ENCODE measurements around the gene PCBP3.

DNA sequence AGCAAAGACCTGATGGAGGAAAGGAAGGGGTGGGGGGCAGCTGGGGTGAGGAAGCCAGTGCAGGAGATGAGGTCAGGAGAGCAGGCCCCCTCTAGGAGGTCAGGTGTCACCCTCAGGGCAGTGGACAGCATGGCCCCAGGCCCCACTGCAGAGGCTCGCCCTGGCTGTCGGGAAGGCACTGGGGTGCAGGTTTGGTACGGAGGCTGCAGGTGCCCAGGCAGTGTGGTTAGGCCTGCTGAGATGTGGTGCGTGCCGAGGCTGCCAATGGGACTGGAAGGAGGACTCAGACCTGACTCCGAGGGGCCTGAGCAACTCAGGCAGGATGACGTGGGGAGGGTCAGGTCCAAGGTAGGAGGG is 82.3 kb downstream of the PCBP3 start:
- TF ChIP-seq, protein P1, sequence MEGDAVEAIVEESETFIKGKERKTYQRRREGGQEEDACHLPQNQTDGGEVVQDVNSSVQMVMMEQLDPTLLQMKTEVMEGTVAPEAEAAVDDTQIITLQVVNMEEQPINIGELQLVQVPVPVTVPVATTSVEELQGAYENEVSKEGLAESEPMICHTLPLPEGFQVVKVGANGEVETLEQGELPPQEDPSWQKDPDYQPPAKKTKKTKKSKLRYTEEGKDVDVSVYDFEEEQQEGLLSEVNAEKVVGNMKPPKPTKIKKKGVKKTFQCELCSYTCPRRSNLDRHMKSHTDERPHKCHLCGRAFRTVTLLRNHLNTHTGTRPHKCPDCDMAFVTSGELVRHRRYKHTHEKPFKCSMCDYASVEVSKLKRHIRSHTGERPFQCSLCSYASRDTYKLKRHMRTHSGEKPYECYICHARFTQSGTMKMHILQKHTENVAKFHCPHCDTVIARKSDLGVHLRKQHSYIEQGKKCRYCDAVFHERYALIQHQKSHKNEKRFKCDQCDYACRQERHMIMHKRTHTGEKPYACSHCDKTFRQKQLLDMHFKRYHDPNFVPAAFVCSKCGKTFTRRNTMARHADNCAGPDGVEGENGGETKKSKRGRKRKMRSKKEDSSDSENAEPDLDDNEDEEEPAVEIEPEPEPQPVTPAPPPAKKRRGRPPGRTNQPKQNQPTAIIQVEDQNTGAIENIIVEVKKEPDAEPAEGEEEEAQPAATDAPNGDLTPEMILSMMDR (optimal IDR thresholded peaks at IDR 0.05 in 1 of 3, IDR thresholded peaks at IDR 0.05 in 1 of 3, conservative IDR thresholded peaks at IDR 0.05 in 1 of 3; ENCODE audit: extremely low read depth in 1 of 3, insufficient read depth in 2 of 3, low read length in 3 of 3) = no peak
- TF ChIP-seq EZH2 (IDR thresholded peaks at IDR 0.05; ENCODE audit: low read length) = no peak
